GM12865 (cell line): ENCODE results near the gene KLHL3.

Source experiments
- DNase-seq: peaks from one replicate; pipeline ENCODE4 v3.0.0; 2010; ENCODE audit warnings: low read depth
- H3K4me3 ChIP-seq: 2 replicates; pipeline ENCODE4 v1.5.1; 2011; ENCODE audit warnings: mild to moderate bottlenecking, low read depth, low read length, control low read depth
- TF ChIP-seq, protein P1 (sequence below): IDR thresholded peaks from 2 replicates; pipeline ENCODE4 v1.5.1; 2011; ENCODE audit warnings: low read length, control low read depth, low read depth, inconsistent platforms; ENCODE audit not compliant: insufficient read depth; ENCODE audit errors: missing control alignments

KLHL3 gene

DNA sequence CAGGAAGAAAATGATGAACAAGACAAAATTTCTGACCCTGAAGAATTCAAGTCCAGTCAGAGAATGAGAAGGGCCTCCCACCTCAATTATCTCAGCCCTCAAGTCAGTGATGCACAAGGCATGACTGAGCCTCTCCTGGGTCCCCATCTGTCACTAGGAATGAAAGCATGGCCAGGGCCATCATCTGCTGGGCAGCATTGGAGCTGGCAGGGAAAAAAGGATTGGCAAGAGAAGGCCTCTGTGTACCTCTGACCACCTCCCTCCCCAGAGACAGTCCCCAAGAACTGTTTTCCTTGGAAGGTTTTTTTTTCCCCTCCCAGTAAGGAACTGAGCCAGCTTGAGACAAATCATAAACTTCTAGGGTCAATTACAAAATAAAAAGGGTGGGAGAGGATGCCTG, 76.7 kb downstream of the KLHL3 start:
- no peak overlapping the region for H3K4me3 ChIP-seq
- no peak for DNase-seq
- TF ChIP-seq, protein P1, sequence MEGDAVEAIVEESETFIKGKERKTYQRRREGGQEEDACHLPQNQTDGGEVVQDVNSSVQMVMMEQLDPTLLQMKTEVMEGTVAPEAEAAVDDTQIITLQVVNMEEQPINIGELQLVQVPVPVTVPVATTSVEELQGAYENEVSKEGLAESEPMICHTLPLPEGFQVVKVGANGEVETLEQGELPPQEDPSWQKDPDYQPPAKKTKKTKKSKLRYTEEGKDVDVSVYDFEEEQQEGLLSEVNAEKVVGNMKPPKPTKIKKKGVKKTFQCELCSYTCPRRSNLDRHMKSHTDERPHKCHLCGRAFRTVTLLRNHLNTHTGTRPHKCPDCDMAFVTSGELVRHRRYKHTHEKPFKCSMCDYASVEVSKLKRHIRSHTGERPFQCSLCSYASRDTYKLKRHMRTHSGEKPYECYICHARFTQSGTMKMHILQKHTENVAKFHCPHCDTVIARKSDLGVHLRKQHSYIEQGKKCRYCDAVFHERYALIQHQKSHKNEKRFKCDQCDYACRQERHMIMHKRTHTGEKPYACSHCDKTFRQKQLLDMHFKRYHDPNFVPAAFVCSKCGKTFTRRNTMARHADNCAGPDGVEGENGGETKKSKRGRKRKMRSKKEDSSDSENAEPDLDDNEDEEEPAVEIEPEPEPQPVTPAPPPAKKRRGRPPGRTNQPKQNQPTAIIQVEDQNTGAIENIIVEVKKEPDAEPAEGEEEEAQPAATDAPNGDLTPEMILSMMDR, result no peak

DNA sequence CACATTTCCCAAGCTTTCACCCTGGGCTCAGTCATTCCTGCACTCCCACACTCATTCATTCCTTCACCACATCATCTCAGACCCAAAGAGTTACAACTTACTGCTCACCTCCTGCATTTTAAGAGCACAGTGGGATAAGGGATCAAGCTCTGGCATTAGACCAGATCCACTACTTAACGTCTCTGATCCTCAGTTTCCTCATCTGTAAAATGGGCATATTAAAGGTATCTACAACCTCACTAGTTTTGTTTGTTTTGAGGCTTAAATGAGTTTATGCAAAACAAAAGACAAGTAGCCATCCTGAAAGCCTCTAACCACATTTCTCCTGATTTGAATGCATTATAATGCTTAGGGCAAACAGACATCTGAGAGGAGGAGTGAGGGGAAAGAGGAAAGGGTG, 77.6 kb downstream of the KLHL3 start:
- TF ChIP-seq, protein P1, result no peak
- H3K4me3 ChIP-seq, result no peak overlapping the region
- DNase-seq, result no peak

DNA sequence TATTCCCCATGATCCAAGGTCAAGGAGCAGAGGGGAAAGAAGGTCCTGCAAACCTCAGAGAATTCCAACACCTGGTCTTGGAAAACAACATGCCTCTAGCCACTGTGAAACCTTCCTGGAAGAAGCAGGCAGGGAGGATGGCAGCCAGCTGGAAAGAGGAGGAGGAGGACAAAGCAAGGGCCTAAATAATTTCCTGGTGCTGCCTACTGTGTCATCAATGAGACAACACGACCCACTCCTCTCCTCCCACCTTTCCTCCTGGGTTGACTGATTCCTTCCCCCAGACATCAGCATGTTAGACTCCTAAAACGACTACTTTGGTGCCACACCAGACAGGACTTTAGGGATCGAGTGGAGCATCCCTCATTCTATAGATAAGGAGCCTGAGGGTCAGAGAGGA, 78.8 kb downstream of the KLHL3 start:
- TF ChIP-seq, protein P1, result no peak
- no peak for DNase-seq
- no peak overlapping the region for H3K4me3 ChIP-seq

DNA sequence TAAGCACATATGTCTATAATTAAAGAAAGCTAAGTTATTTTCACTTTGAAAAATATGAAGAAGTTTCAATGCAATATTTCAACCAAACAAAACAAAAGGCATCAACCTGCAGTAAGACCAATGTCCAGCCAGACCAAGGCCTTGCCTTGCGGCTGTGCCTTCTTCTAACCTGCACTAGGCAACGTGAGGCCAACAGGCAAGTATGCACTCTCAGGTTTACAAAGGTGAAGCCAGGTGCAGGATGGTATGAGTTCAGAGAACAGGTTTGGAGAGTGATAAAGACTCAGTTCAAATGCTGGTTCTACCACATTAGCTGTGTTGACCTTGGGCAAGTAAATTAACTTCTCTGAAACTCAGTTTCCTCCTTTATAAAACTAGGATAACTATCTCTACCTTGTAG, 79.3 kb downstream of the KLHL3 start:
- TF ChIP-seq, protein P1, result no peak
- DNase-seq, result no peak
- no peak overlapping the region for H3K4me3 ChIP-seq

DNA sequence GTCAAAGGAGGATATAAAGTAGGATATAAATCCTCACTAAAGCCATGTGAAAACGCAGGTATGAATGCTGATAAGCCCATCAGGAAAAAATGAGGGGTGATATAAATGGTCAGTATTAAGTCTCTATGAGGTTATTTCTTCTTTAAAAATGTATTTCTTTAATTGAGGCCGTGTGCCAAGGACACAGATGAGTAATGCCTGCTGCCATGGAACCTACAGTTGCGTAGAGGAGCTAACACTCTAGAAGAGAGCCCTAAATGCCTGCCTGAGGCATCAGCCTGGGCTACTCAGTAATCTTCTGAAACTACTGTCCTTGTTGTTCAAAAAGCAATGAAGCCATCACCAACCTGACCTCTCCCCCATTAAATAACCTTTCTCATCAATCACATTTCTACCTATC, 84.9 kb downstream of the KLHL3 start:
- TF ChIP-seq, protein P1, result no peak
- H3K4me3 ChIP-seq, result no peak overlapping the region
- no peak for DNase-seq

DNA sequence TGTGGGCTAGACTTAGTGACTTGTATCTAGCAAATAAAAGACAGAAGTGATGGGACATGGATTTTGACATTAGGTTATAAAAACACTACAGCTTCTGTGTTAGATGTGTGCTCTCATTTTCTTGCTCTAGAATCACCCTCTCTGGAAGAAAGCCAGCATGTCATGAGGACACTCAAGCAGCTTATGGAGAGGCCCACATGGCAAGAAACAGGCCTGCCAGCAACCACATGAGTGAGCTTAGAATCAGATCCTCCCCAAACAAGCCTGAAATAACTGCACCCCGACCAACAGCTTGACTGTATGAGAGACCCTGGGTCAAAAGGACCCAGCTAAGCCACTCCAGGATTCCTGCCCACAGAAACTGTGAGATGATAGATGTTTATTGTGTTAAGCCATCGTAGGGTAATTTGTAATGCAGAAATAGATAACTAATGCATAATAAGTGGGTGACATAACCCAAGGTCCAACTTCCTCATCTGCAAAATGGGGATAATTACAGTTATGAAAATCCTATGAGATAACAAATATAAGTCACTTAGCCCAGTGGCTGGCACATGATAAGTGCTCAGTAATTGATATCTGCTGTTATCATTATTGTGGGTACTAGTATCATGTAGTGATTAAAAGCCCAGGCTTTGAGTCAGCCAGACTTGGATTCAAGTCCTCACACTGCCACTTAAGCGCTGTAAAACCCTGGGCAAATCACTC, 86.5 kb downstream of the KLHL3 start:
- TF ChIP-seq, protein P1, result no peak
- no peak for DNase-seq
- H3K4me3 ChIP-seq, result no peak overlapping the region

DNA sequence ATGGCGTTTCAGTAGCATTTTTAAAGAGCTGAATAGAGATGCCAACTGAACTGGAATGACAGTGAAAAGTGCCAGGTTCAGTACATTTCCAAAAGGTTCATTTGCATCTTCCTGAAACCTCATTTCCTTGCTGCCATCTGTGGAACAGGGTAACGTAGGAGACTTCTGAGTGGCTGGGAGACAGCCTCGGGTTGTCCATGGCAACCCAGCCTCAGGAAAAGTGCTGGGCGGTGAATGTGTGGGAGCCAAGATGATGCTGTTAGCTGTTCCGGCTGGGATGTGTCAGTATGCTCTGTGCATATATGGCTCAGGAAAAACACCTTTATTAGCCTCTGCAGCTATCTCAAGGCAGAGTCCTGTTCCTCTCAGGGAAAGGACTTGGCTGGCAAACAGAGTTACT, 87.5 kb downstream of the KLHL3 start:
- no peak overlapping the region for H3K4me3 ChIP-seq
- no peak for DNase-seq
- TF ChIP-seq, protein P1, result no peak
